GM19438 (cell line): ENCODE results near the gene TMEM250.

Experiments
- ATAC-seq: cut with Tn5 transposase; IDR thresholded peaks from one replicate; pipeline ENCODE4 v1.9.1; 2021; ENCODE audit warnings: low read depth; ENCODE audit not compliant: unreplicated experiment

The TMEM250 gene

GRCh38 chr9:136098210-136098609 is 20.5 kb downstream of the TMEM250 start:
- ATAC-seq, result no peak

DNA sequence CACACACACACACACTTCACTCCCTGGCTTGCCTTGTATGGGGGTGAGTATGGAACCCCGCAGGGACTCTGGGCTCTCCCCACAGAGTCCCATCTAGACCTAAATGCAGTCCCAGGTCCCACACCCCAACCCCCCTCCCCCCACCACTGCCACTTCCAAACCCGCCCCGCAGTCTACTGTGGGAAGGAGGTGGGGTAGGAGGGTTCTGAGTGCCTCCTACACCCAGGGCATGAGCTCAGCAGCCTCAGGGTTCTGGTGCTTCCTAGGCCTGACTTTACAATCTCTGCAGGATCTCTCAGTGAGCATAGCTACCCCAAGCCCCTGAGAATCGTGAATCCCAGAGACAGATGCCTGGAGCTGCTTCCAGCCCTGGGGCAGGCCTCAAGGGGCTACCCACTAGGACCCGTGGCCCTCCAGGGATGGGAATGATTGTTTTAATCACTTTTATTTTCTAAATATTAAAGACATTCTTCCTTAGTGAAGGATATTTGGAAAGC is 22.1 kb downstream of the TMEM250 start:
- ATAC-seq, result no peak

DNA sequence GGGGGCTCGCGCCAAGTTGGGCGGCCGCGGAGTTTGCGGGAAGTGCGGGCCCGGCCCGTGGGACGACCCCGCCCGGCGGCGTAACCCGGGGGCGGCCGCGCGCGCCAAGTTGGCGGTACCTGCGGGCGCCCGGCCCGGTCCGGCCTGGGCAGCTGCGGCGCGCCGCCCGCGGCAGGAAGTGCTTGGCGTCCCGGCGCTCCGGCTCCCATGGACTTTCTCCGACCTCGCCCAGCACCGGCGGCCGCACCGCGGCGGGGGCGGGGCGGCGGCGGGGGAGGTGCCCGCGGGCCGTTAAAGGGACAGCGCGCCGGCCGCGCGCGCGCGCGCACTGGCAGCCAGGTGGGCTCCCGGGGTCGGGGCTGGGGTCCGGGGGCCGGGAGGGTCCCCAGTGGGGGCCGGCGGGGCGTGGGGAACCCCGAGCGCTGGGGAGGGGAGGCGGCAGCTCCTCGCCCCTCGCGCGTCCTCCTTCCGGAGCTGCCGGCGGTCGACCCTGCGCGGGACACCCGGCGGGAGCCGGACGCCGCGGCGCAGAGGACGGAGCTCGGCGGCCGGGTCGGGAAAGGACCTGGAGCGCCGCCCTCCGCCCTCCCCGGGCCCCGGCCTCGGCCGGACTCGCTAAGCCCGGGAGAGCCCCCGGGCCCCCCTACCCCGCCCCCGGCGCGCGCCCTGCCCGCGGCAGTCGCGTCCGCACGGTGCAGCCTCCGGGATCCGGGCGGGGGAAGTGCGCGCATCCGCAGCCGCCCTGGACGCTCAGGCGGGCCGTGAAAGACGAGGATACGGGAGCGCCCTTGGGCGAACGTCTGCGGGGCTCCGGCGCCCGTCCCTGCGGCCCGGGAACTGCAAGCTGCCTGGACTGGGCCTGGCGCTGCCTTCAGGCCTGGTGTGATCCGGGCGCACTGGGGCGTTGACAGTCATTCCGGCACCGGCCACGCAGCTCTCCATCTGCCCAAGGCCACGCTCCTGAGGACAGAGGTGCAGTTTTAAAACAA is 23.3 kb downstream of the TMEM250 start, which contains the start of gene NACC2:
Gene NACC2 (minus strand): TSS at position 220 of the 989 bp plus-strand sequence. CDS start 44,768 bp downstream, outside the sequence.
- ATAC-seq, result no peak

- no peak for ATAC-seq
These were observed 24.4 kb downstream of the TMEM250 start for GRCh38 chr9:136093995-136094881.

- no peak for ATAC-seq
These were observed 25.2 kb downstream of the TMEM250 start for GRCh38 chr9:136093346-136093986.

- no peak for ATAC-seq
These were observed 25.9 kb downstream of the TMEM250 start for GRCh38 chr9:136092741-136093140.

GRCh38 chr9:136092353-136092650 is 26.4 kb downstream of the TMEM250 start:
- ATAC-seq, result no peak

- no peak for ATAC-seq
These were observed 26.9 kb downstream of the TMEM250 start for GRCh38 chr9:136091582-136092352.

DNA sequence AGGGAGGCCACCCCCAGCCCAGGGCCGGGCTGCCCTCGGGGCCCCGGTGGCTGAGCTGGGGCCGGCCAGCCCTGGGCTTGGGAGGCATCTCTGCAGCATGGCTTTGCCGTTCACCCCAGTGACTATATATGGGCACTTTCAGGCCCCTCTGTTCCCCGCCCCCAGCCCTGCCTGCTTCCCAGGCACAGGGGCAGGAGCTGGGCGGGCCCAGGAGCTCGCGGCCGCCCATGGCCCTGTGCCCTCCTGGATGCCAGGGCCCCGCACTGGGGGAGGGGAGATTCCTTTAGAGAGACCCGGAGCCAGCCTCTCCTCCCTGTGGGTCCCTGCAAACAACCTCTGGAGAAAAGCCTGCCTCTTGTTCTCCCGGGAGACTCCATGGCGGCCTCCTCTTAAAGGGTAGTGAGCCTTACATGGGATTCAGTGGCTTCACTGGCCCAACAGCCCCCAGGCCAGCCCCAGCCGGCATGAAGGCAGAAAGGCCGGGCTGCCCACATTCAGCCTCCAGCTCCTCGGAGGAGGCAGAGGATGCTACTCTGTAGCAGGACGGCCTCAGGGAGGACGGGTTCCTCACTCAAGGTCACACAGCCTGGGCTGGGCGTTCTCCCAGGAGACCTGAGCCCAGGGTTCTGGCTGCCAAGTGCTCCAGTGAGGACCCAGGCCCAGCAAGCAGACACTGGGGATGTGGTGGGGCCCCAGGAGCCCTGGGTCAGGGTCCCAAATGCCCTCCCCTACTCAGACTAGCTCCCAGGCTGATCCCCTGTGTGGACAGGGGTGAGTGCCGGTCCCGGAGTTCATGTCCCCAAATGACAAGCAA is 27.7 kb downstream of the TMEM250 start:
- ATAC-seq, result no peak

DNA sequence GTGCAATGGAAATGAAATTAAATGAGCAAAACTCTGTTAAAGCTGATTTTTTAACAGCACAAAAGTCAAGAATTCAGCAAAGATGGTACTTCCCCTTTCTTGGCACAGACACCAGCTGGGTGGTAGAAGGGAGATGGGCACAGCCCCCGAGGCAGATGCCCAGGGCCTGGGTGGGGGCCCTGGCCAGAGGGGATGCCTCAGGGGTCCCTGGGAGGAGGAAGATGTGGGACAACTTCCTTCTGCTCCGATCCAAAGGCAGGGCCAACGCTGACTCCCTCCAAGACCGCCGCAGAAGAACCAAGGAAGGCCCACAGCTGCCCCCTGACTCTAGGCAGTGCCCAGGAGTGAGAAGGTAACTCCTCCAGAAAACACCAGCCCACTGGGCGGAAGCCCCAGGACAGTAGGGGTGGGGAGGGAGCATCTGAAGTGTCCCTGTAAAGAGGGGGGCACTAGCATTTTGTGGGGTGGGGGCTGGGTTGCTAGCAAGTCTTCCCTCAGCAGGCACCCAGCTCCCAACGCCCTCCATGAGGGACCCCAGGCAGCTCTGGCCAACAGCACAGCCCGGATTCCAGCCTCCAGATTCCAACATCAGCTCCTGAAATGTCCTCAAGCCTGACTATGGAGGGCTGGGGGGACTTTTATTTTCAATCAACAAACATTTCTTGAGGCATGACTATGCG is 28.5 kb downstream of the TMEM250 start:
- no peak for ATAC-seq

DNA sequence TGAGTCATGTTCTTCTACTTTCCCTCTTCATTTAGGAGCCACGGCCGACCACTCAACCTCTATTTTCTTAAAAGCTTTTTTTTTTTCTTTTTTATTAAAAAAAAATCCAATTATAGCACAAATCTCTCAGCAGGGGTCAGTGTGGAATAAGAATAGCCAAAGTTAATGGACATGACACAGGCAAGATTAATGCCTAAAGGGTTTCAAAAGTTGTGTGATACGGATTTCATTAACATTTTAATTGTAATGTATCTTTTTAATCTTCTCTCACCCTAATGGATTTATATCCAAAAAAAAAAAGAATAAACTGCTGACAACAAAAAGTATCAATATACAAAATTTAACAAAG is 29.0 kb downstream of the TMEM250 start:
- ATAC-seq, result no peak

DNA sequence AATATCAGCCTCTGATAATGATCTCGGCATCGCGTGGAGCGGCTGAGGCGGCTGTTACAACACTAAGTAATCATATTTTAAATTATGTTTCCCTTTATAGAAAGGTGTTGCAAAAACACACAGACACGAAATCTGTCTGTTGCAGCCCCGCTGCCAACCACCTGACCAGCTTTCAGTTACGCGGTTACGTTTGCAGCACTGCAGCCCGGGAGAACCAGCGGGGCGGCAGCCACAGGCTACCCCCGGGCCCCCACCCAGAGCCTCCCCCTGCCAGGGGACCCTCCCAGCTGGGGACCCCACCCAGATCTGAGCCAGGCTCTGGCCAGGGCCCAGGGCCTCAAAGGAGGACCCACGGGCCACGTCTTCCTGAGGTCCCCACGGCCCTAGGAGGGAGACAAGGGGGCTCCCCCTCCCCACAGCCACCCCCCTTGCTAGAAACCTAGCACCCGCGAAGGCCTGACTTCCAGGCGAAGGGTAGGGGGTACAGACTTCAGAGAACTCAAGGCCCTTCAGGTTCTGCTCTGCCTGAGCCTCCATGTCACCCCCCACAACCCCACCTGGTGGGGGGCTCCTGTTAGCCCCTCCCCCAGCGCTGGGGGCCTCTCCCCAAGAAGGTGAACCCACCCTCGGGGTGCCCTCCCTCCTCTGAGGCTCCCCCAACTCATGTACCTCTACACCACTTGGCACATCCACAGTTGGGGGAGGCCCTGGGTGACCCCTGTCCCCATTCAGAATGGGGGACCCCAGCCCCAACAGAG is 29.6 kb downstream of the TMEM250 start:
- ATAC-seq, result no peak

DNA sequence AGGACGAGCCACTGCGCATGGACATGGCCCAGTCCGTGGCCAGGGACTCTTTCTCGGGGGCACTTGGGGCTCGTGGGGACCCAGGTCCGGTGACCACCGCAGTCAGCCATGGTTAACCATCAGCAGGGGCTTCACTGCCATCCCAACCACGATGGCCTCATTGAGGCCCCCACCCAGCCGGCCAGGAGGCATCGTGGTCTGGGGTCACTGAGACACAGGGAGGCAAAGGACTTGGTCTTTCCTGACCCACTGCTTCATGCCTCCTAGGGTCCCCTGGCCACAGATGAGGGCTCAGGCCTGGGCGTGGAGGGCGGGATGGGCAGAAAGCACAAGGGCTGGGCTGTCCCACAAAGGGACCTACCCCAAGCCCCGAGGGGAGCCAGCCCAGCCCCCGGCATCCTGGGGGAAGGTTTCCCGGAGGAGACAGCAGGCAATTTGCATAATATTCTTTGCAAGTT is 30.2 kb downstream of the TMEM250 start:
- no peak for ATAC-seq

DNA sequence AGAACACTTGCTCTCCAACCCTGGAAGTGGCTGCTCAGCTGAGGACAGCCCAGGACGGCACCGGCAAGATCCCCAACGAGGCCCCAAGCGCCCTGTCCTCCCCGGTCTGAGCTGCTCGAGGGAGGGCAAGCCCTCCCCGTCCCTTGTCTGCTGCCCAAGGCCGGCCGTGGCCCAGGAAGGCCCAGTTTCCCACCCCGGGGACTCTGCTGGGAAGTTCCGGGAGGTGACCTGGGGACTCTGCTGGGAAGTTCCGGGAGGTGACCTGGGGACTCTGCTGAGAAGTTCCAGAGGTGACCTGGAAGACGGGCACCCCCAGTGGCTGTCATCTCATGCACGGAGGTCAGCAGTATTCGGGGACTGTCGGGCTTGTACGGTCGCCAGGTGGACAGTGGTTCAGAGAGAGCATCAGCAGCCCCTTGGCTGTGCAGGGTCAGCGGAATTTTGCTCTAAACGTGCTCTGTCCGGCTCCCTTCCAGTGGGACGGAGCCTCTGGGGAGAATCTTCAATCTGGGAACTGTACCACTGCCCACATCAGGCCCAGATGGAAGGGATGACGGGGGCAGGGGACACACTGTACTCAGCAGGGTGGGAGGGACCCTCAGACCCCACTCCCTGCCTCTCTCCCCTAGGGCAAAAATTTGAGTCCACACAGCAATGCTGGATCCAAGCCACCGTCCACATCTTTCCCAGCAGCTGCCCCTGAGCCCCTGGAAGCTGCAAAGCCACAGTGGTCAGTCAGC is 30.8 kb downstream of the TMEM250 start:
- no peak for ATAC-seq

DNA sequence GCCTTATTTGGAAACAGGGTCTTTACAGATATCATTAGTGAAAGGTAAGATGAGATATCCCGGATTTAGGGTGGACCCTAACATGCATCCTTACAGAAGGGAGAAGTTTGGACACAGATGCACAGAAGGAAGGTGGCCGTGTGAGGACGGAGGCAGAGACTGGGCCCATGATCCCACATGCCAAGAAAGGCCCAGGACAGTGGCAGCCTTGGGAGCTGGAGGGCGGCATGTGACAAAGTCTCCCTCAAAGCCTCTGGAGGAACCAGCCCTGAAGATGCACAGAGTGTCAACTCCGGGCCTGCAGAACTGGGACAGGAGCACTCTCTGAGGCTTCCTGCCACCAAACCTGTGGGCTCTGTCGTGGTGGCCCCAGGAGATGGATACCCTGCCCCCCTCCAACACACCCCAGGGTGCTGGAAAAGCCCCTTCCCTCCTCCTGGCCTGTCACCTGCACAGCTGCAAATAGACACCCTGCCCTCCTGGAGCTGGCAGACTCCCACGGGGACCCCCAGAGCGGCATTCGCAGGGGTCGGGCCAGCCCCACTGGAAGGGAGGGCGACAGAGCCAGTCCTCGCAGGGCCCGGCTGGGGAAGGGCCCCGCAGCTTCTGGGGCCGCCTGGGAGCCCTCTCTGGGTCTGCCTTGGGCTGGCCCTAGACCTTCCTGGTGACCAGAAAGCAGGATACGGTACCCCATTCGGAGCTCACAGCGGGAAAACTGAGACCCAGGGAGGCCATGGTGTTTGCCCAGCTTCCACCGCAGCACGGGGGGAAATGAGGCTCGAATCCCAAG is 31.5 kb downstream of the TMEM250 start:
- ATAC-seq, result no peak

DNA sequence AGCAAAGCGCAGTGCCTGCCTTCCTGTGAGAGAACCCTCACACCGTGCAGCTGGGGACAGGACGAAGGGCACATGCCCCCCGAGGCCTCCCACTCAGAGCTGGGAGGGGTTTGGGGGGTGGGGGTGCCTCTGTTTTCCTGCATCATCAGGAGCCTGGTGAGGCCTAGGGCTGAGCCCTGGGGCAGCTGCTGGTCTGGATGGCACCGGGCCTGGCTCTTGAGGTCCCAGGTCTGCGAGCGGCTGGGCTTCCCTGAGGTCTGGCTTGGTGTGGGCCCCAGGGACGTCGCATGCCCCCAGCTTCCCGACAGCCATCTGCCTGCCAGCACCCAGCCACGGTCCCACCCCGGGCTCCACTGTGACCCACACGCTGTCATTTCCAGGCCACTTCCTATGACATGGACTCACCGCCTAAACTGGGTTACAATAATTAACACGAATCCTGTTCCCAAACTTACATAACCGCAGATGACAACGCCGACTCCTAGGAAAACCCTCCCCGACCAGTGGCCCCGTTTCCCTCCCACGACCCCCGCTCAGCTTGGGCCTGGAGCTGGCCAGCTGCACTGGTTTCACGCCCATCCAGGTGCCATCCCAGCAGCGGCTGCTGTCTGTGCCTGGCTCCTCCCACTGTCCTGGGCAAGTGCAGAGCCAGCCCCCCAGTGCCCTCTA is 32.3 kb downstream of the TMEM250 start:
- ATAC-seq, result no peak
